ENCODE data around the gene MACROD2.

The MACROD2 gene

DNA sequence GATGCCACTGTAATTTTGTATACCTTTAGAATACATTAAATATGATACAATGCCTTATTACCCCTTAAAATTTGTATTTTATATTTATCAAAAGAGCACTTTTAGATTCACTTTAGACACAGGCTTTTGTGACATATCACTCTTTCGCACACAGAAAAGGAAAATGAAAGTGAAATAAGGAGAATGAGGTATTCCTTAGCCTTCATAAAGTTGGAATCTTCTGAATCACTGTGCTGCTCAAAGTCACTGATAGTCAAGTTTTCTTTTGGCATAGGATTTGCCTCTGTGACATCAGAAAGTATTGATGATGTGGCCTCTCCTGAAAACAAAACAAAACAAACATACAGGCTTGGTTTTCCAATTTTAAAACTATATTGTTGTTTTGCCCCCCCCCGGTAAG is 1480.9 kb downstream of the MACROD2 start:
- TF ChIP-seq, protein P1, sequence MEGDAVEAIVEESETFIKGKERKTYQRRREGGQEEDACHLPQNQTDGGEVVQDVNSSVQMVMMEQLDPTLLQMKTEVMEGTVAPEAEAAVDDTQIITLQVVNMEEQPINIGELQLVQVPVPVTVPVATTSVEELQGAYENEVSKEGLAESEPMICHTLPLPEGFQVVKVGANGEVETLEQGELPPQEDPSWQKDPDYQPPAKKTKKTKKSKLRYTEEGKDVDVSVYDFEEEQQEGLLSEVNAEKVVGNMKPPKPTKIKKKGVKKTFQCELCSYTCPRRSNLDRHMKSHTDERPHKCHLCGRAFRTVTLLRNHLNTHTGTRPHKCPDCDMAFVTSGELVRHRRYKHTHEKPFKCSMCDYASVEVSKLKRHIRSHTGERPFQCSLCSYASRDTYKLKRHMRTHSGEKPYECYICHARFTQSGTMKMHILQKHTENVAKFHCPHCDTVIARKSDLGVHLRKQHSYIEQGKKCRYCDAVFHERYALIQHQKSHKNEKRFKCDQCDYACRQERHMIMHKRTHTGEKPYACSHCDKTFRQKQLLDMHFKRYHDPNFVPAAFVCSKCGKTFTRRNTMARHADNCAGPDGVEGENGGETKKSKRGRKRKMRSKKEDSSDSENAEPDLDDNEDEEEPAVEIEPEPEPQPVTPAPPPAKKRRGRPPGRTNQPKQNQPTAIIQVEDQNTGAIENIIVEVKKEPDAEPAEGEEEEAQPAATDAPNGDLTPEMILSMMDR (conservative IDR thresholded peaks at IDR 0.05; ENCODE audit: low read length): no peak
- H3K4me3 ChIP-seq (ENCODE audit: low read length): no peak overlapping the region
- no peak for DNase-seq (ENCODE audit: low read depth)

DNA sequence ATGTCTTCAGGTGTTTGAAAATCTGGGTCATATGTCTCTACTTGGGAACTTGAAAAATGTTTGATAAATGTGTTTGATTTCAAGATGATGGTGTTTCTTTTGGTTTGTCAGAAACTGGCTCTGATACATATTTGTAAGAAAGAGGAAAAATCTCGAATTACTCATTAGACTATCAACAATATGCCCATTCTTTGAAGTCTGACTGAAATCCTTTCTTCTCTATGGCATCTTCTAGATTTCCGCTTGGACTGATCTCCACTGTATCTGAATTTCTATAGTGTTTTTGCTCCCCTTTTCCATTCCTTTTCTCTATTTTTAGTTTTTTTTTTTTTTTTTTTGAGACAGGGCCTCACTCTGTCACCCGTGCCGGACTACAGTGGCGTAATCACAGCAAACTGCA is 1481.5 kb downstream of the MACROD2 start:
- H3K4me3 ChIP-seq (ENCODE audit: low read length): no peak overlapping the region
- TF ChIP-seq, protein P1 (conservative IDR thresholded peaks at IDR 0.05; ENCODE audit: low read length): no peak
- no peak for DNase-seq (ENCODE audit: low read depth)

DNA sequence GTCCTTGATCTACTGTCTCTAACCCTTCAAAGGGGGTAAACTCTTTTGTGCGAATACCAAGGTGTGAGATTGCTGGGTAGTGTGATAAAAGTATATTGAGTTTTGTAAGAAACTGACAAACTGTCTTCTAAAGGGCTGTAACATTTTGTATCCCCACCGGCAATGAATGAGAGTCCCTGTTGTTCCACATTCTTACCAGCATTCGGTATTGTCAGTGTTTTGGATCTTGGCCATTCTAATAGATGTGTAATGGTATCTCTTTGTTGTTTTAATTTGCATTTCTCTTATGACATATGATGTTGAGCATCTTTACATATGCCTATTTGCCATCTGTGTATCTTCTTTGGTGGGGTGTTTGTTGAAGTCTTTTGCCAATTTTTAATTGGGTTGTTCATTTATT is 1487.2 kb downstream of the MACROD2 start:
- TF ChIP-seq, protein P1 (conservative IDR thresholded peaks at IDR 0.05; ENCODE audit: low read length): no peak
- H3K4me3 ChIP-seq (ENCODE audit: low read length): no peak overlapping the region
- no peak for DNase-seq (ENCODE audit: low read depth)

DNA sequence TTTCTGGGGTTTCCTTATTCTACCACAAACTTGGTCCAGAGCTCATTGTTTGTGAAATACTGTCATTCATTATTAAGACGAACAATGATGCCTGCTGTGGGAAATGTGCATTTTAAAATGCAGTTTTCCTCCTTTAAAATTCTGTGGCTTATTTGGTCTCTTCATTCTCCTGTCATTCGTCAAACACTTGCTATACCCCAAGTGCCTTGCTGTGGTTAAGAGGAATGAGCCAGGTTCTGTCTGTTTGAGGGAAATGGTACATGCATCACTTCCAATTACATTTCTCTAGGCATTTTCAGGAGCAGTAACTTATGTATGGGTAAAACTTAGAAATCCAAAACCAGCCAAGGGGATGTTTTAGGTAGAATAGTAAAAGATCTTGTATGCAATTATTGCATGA is 1490.2 kb downstream of the MACROD2 start:
- H3K4me3 ChIP-seq (ENCODE audit: low read length): no peak overlapping the region
- TF ChIP-seq, protein P1 (conservative IDR thresholded peaks at IDR 0.05; ENCODE audit: low read length): no peak
- DNase-seq (ENCODE audit: low read depth): no peak

DNA sequence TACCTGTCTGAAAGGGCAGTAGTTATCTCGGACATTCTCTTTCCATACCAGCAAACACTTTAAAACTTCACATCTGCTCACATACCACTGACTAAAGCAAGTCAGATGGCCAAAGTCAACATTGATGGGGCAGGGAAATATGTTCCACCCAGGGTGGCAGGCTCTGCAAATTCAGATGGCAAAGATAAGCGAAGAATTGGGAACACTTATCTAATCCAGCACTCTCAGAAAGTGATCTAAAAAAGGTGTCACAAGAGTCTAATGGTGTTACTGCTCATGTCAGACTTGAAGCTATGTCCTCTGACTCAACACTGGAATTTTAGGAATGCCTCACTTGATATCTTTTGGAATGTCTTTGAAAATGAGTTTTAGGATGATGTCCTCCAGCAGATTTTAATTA is 1491.7 kb downstream of the MACROD2 start:
- H3K4me3 ChIP-seq (ENCODE audit: low read length): no peak overlapping the region
- peak; percentile 1 for DNase-seq (ENCODE audit: low read depth)

DNA sequence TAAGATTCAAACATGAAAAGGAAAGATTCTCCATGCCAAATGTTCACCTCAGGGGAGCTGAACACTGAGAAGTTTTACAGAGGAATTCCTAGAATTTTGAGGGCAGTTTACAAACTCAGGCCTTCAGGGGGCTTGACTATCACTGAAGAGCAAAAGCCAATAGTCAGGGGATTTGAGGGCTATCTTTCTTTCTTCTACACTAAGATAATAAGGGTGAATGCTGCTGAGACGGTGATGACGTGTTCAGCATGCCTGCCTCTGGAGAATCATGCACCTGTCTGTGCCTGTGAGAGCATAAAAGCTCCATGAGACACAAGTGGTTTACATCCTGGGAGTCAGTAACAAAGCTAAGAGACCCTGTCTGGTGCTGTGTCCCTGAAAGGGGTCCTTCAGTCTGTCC is 1492.4 kb downstream of the MACROD2 start:
- no peak overlapping the region for H3K4me3 ChIP-seq (ENCODE audit: low read length)
- TF ChIP-seq, protein P1 (conservative IDR thresholded peaks at IDR 0.05; ENCODE audit: low read length): no peak

More for the DNA sequence above, 1491.7 kb downstream of the MACROD2 start:
- TF ChIP-seq, protein P1 (conservative IDR thresholded peaks at IDR 0.05; ENCODE audit: low read length): no peak

DNA sequence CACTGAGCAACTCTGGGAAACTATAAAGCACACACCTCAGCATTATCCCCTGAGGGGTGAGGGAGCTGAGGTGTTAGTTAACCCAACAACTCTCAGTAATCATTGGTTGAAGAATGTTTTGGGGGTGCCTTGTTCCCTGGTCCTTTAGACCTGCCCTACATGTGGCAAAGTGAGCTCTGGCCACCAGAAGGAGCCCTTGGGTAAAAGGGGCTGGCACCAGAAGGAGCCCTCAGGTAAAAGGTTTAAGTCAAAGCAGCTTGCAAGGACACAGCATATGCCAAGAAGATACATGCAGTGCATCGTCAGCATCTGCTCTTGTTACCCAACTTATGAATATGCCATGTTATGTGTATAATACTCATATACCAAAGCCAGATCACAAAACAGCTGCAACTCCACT is 1496.3 kb downstream of the MACROD2 start:
- no peak overlapping the region for H3K4me3 ChIP-seq (ENCODE audit: low read length)
- TF ChIP-seq, protein P1 (conservative IDR thresholded peaks at IDR 0.05; ENCODE audit: low read length): peak; percentile 17
- no peak for DNase-seq (ENCODE audit: low read depth)

More for the DNA sequence above, 1492.4 kb downstream of the MACROD2 start:
- DNase-seq (ENCODE audit: low read depth): no peak
